Stimulated activated CD8-positive, alpha-beta memory T cell treated with anti-CD3 and anti-CD28 coated beads, Interleukin-15, amount 100 ng/mL, for 48 hours (primary cell): ENCODE results near the gene CCNQ.
A peak's percentile ranks its signal among the peaks of the same experiment; 100 is the strongest.

Experiments used
- DNase-seq, 2 donors: peaks; one replicate each; pipeline ENCODE4 v3.0.0-alpha.2; 2020; ENCODE audit warnings: low read depth in 2 of 2

Gene CCNQ

DNA sequence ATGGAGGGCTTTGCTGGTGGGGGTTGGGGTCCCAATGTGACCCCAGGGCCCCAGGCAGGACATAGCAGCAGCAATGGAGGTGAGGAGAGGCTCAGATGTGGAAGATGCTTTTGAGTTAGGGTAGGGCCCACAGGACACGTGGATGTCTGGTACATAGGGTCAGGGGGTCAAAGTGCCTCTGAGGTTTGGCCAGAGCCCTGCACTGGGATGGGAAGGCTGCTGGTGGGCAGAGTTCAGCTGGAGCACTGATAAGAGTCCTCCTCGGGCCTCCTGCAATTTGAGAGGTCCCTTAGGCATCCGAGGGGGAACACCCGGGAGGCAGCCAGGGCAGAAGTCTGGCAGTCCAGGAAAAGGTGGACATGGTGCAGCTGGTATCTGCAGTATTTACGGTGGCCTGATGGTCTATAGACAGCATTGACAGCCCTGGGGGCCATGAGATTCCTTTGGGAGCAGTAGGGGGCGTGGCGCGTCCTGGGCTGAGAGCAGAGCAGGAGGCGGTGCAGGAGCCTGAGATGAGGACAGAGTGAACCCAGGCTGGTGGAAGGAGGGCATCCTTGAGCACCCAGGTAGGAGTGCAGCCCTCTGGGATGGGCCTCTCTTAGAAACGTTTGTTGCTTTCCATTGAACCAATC, 22.6 kb downstream of the CCNQ start:
- DNase-seq: no peak

DNA sequence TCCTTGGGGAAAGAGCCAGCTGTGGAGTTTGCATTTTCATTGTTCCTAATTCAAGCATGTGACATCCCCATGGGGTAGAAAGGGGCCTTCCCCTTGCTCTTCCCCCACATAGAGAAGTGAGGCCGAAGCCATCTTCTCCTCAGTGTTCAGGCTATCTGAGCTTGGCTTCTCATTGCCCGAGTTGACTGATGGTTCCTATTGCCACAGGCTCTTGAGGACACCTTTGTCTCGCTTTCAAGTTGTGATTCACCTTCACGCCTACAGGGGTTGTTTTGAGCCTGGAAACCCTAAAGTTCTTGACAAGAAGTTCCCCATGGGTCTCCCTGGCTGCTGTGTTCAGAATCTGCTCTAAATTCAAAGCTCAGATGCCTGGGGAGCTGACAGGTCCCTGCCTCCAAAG, 25.0 kb downstream of the CCNQ start:
- no peak for DNase-seq

DNA sequence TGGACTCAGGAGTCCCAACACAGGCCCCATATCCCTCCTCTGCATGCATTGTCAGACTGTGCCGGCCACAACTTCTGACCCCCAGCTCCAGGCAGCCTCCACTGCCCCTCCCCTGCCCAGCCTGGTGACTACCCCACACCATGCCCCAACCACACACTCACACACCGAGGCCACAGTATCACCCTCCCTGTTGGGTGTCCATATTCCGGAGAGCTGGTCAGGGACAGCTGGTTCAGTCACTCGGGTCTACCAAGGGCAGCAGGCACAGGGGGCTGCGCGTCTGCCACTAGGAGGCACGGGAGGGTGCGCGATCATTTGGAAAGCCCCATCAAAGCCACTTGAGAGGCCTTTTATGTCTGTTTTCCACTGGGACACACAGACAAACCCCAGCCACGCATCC, 26.3 kb downstream of the CCNQ start:
- no peak for DNase-seq

DNA sequence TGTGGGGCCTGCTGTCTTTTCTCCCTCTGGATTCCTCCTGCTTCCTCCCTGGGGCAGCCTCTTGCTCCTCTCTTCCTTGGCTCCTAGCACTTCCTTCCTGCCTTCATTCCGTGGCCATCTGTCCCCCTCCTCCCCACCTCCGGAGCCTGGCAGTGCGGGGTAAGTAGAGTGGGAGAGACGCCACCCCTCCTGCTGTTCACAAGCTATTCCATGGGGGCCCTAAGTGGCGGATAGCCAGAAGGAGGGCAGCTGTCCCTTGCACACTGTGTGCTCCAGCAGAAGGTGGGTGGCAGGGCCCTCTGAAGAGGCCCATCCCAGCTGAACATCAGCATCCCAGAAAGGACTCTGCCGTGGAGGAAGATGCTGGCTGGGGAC, 27.4 kb downstream of the CCNQ start:
- DNase-seq: no peak

DNA sequence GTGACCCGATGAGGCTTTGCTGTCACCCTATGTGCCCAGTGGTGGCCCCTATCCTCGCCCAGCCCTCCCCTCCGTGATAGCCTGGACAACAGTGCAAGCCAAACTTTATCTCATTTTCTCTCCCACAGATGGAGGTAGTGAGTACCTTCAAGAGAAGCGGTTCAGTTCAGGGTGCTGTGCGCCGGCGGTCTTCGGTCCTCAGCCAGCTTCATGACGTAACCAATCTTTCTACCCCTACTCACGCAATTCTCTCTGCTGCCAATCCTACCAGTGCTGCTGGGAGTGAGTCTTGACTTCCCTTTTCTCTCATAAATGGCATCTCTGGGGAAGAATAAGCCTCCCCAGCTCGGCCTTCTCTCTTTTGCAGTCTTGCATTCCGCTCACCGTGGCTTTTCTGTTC, 29.5 kb downstream of the CCNQ start:
- DNase-seq: no peak

DNA sequence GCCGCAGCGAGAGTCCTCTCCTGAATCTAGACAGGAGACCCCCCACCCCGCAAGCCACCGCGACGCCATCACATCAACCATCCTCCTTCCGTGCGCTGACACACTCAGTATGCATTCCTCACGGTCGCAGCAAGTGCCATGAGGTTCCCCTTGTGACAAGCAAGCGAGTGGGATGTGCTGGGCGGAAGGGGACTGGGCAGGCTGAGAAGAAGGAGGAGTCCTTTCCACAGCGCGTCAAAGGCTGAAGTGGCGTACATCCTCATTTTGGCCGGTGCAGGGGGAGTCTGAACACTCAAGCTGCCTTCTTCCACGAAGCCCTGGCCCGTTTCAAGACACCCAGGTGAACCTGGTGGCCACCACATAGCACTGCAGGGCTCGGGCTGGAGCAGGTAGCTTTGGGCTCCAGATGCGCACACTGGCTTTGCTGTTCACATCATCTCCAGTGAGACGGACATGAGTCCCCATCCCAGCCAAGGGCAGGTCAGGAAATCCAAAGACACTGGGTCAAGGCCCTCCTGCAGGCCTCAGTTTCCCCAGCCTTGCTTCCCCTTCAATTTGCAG, 30.4 kb downstream of the CCNQ start:
- DNase-seq: no peak

DNA sequence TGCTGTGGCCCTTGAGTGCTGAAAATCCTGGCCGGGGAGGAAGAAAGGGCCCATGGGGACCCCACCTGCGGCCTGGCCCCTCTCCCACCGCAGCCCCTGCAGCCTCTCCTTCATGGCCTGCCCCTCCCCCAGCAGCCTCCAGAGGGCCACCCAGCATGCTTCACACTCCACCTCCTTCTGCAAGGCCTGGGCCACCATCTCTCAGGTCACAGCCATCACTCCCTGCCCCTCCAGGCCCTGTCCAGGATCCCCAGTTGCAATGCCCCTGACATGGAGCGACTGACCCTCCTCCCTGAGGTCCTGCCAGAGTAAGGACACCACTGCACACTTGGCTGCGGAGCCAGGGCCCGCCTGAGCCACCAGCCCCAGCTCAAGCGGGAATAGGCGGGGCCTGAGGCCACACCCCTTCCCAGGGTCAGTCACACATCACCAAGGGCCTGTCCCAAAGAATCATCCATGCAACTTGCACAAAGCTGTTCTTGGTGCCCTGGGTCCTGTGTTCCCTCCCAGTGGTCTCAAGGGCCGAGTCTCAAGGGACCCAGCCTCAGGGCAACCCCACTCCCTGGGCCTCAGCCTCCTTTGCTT, 32.9 kb downstream of the CCNQ start:
- DNase-seq: no peak

DNA sequence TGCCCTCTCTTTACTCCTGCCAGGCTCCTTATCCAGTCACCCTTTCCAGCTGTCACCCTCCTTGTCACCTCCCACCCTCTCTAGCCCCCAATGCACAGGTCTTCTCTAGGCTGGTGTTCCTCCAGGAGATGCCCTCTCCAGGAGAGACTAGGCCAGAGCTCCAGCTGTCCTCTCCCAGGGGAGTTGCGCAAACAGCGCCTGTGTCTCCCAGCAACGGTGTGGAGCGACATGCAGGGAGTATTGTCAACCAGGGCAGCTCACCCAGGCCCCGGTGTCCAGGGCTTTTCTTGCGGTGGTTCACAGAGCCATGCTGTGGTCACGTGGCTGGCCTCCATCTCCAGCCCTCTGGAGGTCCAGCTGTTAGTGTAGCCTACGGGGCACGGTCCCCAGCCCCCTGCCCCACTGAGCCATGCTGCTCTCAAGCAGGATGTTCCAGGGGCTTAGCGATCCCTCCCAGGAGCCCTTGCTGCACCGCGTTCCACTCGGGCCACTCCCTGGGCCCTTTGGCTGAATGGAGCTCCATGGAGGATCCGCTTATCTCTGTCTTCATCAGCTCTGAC, 34.8 kb downstream of the CCNQ start:
- DNase-seq: no peak

DNA sequence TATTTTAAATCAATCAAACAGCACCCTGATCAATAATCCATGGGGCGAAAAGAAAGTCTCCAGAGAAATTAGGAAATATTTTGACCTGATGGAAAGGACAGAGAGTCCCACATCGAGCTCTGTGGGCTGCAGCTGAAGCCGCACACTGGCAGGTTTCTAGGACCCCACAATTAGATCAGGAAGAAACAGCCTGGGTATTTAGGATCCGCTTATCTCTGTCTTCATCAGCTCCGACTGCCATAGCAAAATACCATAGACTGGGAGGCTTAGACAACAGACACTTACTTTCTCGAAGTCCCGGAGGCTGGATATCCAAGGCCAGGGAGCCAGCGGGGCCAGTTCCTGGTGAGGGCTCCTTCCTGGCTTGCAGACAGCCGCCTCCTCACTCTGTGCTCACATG, 36.4 kb downstream of the CCNQ start:
- DNase-seq: no peak

DNA sequence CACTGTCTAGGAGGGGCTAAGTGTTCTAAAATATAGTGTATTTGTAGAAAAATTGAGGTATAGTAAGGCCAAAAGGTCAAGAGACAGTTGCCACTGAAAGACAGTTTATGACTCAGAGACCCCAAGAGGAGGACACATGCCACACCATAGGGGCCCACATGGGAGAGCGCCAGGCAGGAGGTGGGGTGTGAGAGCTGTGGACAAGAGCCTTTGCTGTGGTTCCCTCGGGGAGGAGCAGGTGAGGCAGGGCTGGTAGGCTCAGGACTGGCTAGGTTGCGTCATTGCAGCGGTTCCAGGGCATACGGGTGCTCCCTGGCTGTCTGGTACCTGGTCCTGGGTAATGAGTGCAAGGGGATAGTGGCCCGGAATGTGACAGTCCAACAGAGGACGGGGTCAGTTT, 37.6 kb downstream of the CCNQ start:
- no peak for DNase-seq

DNA sequence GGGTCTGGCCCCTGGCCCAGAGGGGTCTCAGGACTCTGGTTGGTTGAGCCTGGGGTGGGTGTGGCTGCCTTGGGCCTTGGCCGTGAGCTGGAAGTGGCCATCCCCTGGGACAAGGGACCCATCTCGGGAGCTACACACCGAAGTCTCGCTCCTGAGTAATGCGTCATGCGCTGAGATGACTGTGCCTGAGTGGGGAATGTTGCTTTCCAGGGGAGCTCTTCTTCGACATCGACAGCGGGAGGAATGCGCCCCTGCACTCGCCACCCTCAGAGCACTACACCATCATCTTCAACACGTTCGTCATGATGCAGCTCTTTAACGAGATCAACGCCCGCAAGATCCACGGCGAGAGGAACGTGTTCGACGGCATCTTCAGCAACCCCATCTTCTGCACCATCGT, 38.5 kb downstream of the CCNQ start:
- no peak for DNase-seq

DNA sequence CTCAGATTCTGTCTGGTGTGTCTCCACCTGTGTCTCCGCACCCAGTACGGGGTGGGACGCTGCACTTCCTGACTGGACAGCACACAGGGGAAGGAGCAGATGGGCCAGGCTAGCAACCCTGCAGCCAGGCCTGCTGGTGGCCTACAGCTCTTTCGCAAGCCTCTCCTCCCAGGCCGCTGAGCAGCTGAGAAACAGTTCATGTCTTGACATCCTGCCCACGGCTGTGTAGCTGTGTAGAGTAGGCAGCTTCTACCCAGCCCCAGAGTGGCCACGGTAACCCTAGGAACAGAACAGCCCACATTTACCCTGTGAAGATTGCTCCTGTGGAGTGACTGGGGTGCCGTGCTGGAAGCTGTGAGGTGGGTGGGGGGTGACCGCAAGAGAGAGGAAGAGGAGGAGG, 38.9 kb downstream of the CCNQ start:
- no peak for DNase-seq

DNA sequence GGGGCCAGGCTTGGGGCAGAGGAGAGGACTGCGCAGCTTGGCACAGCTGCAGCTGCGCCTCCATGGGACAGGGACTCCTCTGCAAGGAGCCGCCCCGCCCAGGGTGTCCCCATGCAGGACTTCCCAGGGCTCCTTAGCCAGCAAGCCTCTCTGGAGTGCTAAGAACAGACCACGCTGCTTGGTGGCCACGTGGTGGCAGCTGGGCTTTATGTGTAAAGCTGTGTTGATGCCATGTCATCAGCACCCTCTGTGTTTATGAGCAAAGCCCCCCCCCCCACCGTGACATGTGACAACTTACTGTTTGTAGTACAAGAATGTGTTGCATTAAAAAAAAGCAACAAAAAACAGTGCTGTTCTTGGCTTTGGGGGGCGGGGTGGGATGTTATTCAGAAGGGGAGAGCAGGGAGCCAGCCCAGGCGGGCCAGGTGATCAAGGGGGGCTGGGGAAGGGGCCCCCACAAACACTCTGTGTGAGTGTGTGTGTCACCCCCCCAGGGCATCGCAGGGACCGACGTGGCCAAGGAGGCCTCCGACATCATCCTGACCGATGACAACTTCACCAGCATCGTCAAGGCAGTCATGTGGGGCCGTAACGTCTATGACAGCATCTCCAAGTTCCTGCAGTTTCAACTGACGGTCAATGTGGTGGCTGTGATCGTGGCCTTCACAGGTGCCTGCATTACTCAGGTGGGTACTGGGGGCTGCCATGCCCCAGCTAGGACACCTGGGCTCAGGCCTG, 41.2 kb downstream of the CCNQ start:
- DNase-seq: no peak

DNA sequence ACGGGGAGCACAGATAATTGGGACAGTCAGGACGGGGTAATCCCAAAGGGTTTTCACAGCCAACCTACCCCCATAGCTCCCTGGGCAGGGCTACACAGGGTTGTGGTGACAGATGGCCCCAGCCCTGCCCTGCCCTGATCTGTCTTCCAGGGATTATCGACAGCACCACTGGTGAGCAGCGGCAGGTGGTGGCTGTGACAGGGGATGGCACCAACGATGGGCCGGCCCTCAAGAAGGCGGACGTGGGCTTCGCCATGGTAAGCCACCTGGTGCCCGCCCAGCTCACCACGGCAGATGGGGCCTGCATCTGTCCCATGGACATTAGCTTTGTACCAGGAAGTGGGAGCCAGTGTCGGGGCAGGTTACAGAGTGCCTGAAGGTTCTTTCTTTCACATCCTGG, 42.2 kb downstream of the CCNQ start:
- DNase-seq: no peak

DNA sequence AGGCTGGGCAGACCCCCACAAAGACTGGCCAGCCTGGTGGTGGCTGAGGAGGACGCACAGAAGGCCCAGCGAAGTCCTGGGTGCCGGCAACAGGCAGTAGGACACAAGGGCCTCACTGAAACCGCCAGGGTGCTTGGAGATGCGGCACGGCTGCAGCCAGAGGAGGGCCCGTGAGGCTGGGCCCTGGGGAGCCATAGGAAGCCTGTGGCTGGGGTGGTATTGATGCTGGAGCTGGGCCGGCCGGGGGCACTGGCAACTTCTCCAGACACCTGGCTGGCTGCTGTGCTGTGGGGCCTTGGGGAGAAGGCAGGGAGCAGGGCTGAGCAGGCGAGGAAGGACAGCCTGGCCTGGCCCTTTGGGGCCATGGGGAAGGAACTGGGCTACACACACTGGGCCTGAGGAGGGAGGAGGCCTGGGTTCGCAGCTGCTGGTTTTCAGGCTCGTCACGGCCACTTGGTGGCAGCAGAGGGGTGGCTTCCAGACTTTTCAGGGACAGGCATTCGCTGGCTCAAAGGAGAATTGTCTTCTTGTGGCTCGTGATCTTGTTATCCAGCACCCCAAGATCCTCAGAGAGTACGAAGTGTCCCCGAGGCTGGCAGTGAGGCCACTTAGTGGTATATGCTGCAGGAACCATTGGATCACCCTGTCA, 44.3 kb downstream of the CCNQ start:
- DNase-seq: peak; percentile 10 to 19

DNA sequence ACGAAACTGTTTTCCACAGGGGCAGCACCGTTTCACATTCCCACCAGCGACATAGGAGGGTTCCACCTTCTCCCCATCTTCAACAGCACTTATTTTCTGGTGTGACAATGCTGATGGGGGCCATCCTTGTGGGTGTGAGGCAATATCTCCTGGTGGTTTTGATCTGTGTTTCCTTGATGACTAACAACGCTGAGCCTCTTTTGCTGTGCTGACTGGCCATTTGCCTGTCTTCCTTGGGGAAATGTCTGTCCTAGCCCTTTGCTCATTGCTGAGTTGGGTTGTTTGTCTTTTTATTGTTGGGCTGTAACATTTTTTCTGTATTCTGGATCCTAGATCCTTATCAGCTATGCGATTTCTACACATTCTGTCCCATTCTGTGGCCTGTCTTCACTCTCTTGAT, 47.8 kb downstream of the CCNQ start:
- DNase-seq: no peak

DNA sequence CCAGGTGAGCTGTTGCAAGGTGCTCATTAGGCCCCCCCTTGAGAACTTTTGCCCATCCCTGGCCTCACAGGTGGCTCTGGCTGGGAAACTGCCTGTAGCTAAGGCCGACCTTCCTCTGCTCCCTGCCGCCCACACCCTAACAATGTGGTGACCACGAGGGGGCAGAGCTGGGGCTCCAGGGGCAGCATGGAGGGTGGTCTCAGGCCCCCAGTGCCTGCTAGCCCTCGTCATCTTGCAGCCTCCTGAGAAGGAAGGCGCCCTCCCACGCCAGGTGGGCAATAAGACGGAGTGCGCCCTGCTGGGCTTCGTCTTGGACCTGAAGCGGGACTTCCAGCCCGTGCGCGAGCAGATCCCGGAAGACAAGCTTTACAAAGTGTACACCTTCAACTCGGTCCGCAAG, 49.1 kb downstream of the CCNQ start:
- DNase-seq: no peak

DNA sequence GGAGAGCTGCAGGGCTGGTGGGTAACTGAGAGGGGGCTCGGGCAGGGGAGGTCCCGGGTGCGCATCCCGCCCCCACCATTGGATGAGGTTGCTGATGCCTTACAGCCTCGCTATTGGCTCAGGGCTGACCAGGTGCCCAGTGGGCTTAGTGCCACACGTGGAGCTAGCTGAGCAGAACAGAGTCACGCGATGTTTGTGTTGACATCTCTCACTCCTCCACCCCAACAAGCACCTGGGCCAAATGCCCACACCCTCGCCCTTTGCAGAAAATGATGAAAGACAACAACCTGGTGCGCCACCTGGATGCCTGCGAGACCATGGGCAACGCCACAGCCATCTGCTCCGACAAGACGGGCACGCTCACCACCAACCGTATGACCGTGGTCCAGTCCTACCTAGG, 49.7 kb downstream of the CCNQ start:
- no peak for DNase-seq

DNA sequence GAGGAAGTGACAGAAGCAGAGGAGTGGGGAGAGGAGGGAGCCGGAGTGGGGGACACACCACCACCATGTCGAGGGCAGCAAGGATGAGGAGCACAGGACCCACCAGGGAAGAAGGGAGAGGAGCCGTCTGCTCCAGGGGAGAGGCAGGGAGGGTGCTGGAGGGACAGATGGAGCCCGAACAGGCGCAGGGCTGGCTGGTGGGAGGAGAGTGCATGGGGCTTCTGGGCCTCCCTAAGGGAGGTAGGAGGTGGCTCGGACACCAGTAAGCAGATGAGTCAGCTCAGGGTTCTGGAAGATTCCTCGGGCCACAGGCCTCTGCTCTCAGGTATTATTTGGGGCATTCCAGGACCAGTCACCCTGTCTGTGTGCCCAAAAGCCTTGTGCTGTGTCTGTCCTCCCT, 51.7 kb downstream of the CCNQ start:
- DNase-seq: no peak

DNA sequence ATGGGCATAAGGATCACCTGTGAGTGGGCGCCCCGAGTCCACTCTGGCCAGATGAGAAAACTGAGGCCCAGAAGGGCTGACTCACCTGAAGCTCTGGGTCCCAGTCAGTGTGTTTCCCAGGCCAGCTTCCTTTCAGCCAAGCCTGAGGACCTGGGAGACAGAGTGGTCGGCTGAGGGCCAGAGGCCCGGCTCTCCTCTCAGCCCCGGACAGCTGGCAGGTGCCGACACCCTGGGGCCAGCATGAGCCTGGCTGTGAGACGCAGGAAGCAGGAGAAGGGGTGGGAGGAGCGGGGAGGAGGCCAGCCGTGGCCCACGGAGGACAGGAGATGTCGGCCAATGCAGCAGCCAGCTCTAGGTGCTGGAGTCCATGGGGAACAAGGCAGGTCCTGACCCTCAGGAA, 52.6 kb downstream of the CCNQ start:
- DNase-seq: no peak

DNA sequence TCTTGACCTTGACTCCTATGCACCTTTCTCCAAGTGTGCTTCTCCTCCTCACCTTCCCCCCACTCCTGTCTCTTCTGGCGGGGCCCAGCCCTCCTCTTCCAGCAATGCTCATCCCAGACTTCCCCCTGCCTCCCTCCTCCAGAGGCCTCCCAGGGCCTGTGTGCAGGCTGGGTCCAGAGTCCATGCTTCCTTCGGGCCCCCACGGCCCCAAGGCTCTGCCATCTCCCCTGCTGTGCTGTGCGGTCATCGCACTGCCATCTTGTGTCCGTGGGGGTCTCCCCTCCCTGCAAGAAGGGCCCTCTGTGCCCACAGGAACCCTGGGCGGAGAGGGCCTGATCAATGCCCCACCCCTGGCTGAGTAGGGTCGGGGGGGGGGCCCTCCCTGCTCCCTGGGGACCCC, 54.2 kb downstream of the CCNQ start:
- no peak for DNase-seq

DNA sequence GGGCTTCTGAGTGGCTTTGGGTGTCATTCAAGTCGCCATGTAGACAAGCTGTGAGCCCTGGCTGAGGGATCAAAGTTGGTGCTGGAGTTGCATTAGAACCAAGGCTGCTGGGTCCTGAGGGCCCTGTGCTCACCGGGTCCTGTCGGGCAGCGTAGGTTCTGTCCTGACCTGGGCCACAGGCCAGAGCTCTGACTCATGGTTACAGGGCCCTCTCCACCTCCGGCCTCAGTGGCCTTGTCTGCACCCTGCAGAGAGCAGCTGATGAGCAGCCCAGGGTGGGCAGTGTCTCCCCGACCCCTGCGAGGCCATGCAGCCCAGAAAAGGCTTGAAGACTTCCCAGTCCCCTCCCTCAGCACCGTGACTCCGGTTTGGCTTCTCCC, 59.0 kb downstream of the CCNQ start:
- DNase-seq: no peak
